HG03045 (cell line): ENCODE data around the gene CDHR3.
A peak's percentile ranks its signal among the peaks of the same experiment; 100 is the strongest.

Experiments used
- ATAC-seq: cut with Tn5 transposase; IDR thresholded peaks from one replicate; pipeline ENCODE4 v1.9.1; 2021; ENCODE audit warnings: mild to moderate bottlenecking, moderate library complexity; ENCODE audit not compliant: unreplicated experiment

CDHR3 gene

DNA sequence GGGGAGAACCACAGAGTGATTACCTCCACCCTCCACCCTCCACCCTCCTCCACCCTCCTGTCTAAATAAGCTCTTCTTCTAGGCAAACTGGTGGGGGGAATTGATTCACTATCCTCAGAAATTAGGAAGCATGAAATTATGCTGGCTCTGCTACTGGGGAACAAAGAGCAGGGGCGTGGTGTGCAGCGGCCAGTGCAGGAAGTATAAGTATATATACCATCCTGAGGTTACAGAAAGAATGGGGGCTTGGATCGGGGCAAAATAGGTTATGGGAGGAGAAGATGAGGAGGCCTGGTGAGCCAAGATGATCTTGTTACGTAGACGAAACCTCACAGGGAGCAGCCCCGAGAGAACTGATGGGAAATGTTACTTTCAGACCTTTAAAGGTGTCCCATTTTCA, 100.0 kb downstream of the CDHR3 start:
- no peak for ATAC-seq

DNA sequence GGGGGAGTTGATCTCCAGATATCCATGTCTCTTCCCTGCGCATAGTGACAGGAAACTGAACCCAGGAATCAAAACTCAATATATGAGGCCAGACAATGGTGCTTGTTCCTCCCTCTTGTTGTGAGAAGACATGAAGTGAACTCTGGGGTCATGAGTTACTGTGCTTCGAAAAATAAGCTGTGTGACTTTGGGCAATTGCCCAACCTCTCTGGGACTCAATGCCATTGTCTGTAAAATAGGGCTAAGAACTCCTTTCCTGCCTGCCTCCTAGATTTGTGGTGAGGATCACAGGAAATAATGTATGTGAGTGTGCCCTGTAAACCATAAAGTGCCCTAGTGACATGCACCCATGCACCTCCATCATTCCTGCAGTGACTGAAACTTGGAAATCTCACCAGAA, 100.6 kb downstream of the CDHR3 start:
- no peak for ATAC-seq

DNA sequence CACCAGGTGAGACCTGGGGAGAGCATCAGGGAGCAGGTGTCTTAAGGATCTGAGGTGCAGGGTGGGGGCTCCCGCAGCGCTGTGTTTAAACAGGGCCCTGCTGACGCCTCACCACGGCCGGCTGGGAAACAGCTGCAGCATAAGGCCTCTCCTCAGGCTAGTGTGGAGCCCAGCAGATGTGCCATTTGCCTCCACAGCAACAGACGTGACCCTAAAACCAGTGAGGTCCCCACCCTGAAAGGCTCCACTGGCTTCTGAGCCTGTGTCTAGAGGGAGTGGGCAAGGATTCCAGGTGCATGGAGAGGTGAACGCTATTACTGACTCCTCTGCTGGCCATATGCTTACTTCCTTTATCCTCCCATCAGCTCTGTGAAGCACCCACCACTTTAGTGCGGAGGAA, 101.3 kb downstream of the CDHR3 start:
- no peak for ATAC-seq

DNA sequence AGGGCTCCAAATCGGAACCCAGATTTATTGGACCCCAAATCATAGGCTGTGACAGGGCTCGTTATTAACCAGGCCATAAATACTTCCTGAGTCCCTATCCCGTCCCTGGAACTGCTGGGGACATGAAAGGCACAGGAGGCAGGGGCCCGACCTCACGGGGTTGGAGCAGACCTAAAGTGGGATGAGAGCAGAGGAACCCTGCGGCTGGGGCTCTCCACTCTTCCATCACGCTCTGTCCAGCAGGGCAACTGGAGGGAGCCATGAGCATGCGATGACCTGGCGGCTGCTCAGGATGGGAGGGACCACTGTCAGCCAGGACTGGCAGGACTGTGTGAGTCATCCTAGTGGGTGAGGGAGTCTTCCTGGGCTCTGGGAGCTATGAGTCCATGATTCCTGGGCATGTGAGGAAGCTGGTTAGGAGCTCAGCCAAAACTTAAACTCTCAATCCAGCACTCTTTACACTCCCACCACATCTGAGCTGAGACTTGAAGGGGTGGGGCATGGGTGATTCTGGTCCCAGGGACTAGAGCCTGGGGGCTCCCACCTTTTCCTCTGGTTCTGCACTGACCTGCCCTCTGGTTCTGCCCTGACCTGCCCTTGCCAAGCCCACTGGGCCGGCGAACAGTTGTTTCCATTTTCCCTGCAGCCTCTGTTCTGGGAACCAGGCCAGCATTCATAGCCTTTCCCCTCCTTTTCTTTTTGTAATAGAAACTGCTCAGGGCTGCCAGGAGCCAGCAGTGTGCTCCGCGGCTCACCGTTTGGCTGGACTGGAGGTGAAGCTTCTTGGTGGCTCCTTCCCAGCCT, 101.9 kb downstream of the CDHR3 start:
- ATAC-seq = no peak

DNA sequence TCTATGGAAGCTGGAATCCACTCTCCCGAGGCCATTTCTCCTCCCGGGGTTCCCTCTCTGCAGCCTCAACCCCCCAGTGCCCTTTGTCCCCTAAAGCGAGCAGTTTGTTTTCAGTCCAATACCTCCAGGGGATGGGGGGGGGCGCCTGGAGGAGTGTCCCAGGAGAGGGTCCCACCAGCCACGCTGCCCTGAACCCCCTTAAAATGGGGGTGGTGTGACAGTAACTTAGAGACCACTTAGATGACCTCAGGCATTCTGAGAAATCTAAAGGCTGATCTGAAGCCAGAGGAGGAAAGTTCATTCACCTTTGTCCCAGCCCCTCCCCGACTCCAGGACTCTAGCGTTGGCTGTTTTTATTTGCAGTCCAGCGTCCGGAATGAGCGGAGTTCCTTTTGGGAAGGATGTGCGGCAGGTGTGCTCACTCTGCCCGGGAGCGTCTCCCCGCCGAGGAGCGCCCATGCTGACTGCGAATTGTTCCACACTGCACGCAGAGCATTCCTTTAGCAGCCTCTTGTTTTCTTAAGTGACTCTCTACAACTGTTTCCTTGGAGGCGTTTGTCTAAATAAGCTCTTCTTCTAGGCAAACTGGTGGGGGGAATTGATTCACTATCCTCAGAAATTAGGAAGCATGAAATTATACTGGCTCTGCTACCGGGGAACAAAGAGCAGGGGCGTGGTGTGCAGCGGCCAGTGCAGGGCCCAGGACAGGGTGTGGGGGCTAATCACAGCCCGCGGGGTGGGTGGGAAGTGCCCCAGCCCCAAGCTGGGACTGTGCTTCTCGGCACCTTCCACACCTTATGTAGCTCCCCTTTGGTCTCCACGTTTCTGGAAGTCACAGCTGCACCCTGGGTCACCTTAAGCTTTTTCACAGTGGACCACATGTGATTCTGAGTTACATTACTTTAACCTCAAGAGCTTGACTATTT, 102.8 kb downstream of the CDHR3 start:
- no peak for ATAC-seq

GRCh38 chr7:106067678-106068077, 104.6 kb downstream of the CDHR3 start:
- no peak for ATAC-seq

- ATAC-seq = no peak
Observed at GRCh38 chr7:106068538-106068961, 105.5 kb downstream of the CDHR3 start.

- no peak for ATAC-seq
Observed at GRCh38 chr7:106068986-106069385, 105.9 kb downstream of the CDHR3 start.

DNA sequence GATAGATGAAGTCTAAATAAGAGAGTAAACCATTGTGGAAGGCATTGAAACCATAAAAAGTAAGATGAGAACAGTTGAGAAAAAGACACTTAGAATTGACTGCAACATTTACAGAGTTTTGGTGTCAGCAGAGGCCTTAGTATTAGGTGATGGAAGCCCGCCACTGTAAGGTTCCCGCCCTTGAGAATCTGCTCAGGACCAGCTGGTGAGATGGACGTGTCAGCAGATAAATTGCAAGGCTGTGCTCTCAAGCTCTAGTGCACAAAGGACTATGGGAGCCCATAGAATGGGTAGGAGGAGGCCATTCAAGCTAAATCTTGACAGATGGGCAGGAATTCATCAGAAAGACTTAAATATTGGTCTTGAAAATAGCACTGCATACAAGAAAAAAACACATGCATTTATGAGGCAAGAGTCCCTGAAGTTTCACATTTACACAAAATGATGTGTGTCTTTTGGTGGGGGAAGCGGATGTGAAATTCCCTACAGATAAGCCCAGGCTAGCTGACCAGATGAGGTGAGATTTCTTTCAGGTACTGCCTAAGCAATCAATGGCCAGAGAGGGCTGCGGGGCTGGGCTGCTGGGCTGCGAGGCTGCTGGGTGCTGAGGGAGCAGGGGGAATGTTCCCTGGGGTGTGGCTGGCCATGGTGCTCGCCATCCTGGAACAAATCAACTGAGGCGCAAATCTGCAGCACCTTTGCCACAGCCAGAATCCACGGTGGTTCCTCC, 106.6 kb downstream of the CDHR3 start:
- ATAC-seq = no peak

DNA sequence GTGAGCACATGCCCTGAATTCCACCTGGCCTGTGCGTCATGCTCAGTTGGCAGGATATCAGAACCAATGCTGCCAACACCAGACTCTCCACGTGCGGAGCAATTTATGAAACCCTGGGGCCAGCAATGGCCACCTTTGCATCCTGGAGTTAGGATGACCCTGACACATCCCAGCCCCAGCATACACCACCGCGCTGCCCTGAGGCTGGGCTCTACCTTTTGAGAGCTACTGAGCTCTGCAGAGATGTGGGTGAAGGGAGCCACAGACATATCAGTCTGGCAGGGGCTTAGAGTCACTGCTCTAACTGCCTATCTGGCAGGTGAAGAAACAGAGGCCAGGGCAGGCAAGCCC, 107.1 kb downstream of the CDHR3 start:
- no peak for ATAC-seq

GRCh38 chr7:106070567-106071254, 107.6 kb downstream of the CDHR3 start:
- ATAC-seq = no peak

- ATAC-seq = peak; percentile 97
Observed at GRCh38 chr7:106071356-106071998, 108.4 kb downstream of the CDHR3 start.

GRCh38 chr7:106071999-106072714, 109.1 kb downstream of the CDHR3 start:
- no peak for ATAC-seq

- no peak for ATAC-seq
Observed at GRCh38 chr7:106072715-106073091, 109.6 kb downstream of the CDHR3 start.

GRCh38 chr7:106073701-106074100, 110.6 kb downstream of the CDHR3 start:
- ATAC-seq = no peak

DNA sequence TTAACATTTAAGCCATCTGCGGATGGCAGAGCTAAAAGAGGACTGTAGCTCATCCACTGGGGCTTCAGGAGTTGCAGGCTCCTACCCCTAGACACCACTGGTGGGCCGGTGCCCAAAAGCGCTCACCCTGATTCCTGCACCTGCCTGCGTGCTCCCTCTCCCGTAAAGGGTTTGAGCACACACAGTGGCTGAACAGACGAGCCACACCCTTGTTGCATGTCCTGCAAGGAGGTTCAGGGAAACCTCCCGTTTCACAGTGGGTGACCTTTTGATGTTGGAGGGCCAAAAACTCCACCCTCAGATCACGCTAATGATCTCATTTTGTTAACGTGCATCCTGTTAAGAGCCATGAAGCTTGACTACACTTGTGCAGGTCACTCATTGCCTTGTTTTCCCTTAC, 111.2 kb downstream of the CDHR3 start:
- no peak for ATAC-seq

GRCh38 chr7:106075937-106076336, 112.9 kb downstream of the CDHR3 start:
- ATAC-seq = no peak

GRCh38 chr7:106076537-106076936, 113.5 kb downstream of the CDHR3 start:
- ATAC-seq = no peak

DNA sequence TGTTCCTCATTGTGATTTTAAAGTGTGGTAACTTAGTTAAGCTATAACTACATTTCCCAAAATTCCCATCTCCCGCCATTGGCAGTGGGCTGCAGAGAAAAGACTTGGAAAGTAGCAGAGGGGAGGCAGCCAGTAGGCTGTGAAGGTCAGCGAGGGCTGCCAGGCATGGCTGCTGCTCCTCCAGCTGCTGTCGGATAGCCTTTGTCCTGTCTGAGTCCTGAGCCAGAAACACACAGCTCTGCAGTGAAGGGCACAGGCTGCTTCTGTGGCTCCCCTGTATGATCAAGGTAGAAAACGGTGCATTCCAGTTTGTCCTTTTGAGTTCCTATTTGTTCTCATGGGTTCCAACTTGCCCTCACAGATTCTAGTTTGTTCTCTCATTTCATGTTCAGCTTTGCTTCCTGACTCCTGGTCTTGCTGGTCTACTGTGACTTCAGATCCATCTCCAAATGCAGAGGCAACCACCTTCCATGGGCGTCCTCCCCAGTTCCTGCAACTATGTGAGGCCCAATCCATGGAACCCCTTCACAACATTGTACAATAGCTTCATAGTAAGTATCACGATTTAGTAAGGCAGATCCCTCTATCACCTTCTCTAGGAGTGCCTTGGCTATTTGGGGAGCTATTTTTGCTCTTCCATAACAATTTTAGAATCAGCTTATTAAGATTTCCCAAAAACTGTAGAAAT, 117.4 kb downstream of the CDHR3 start:
- no peak for ATAC-seq
